NCI-H2107 (cell line): ENCODE measurements around the gene NIN.
"Not testable (repeated sequence)": the region's sequence is repeated elsewhere in the genome, so short reads cannot be mapped to it uniquely, and the experiment has no call there.

Experiments
- DNase-seq: peaks from one replicate; lab custom pipeline; 2025; lab: John Stamatoyannopoulos, UW

NIN gene

GRCh38 chr14:50711043-50711442 lies 119.9 kb downstream of the NIN start:
- no peak for DNase-seq

- no peak for DNase-seq
These were observed 125.9 kb downstream of the NIN start for GRCh38 chr14:50705026-50705593.

GRCh38 chr14:50704454-50705010 lies 126.4 kb downstream of the NIN start:
- DNase-seq = no peak

- no peak for DNase-seq
These were observed 133.2 kb downstream of the NIN start for GRCh38 chr14:50697659-50698290.

- not testable (repeated sequence) for DNase-seq
These were observed 136.7 kb downstream of the NIN start for GRCh38 chr14:50694260-50694659.

- no peak for DNase-seq
These were observed 142.1 kb downstream of the NIN start for GRCh38 chr14:50688875-50689274.

- no peak for DNase-seq
These were observed 151.3 kb downstream of the NIN start for GRCh38 chr14:50679674-50680073.

GRCh38 chr14:50678163-50678562 lies 152.8 kb downstream of the NIN start:
- DNase-seq = no peak

GRCh38 chr14:50677527-50678063 lies 153.4 kb downstream of the NIN start:
- no peak for DNase-seq

- no peak for DNase-seq
These were observed 154.0 kb downstream of the NIN start for GRCh38 chr14:50676814-50677516.

GRCh38 chr14:50675597-50675996 lies 155.4 kb downstream of the NIN start:
- DNase-seq = no peak

GRCh38 chr14:50670866-50671256 lies 160.1 kb downstream of the NIN start:
- DNase-seq = no peak

GRCh38 chr14:50670196-50670865 lies 160.6 kb downstream of the NIN start:
- DNase-seq = no peak
